ENCODE measurements around the gene SLC17A9. TPM values are rescaled to one million over a fixed set of nuclear protein-coding genes. Genes with fewer than 3 reads are reported as not detected.

Gene SLC17A9
- total and polyA plus RNA-seq, 2 experiments from 2014 or later, result 11.1 to 23.2 TPM

- Histone ChIP-seq H3K4me1 (ENCODE audit: insufficient read depth) (no peaks in the 10 kb centered on the region), H2AFZ (peak overlapping the region; percentile 56), H3K36me3 (ENCODE audit: low read depth) (no peaks in the 10 kb centered on the region), H3K27me3 (replicated peaks; ENCODE audit: insufficient read depth) (peaks cover 59% of the 10 kb centered on the region), H3K79me2 (ENCODE audit: insufficient read depth) (no peaks in the 10 kb centered on the region), H4K20me1 (ENCODE audit: insufficient read depth) (no peaks in the 10 kb centered on the region), H3K9me2 (ENCODE audit: insufficient read depth) (no peaks in the 10 kb centered on the region), H3K9me3 (ENCODE audit: low read depth) (no peaks in the 10 kb centered on the region), H3F3A (ENCODE audit: insufficient read depth) (no peaks in the 10 kb centered on the region), H3K27ac (no peak overlapping the region), H3K4me2 (ENCODE audit: unreplicated experiment) (peak overlapping the region; percentile 28), H3K9ac (no peak overlapping the region), H3K4me3 (no peak overlapping the region)
- in situ Hi-C loops (cut with MboI), result no loop called here
- DNase-seq, result no peak
- 1 to 3% methylated on average over 10 to 11 of the region's 11 CpGs for WGBS, 2 experiments (ENCODE audit: low coverage in 1 of 2, low lambda C conversion rate in 2 of 2, missing lambda C conversion rate in 2 of 2)
- no peak for TF ChIP-seq EZH2phosphoT487 (IDR thresholded peaks at IDR 0.05; ENCODE audit: insufficient read depth, low read depth)
- TF ChIP-seq EZH2 (IDR thresholded peaks at IDR 0.05; ENCODE audit: insufficient read depth, poor library complexity, severe bottlenecking), result no peak
Observed at GRCh38 chr20:63014710-63015109, 62.2 kb downstream of the SLC17A9 start.

GRCh38 chr20:63015147-63015661 is 62.7 kb downstream of the SLC17A9 start:
- Histone ChIP-seq H2AFZ (peak overlapping the region; percentile 56), H3K36me3 (ENCODE audit: low read depth) (no peaks in the 10 kb centered on the region), H3K9me3 (ENCODE audit: low read depth) (no peaks in the 10 kb centered on the region), H3K9ac (no peak overlapping the region), H3K79me2 (ENCODE audit: insufficient read depth) (no peaks in the 10 kb centered on the region), H4K20me1 (ENCODE audit: insufficient read depth) (no peaks in the 10 kb centered on the region), H3K9me2 (ENCODE audit: insufficient read depth) (no peaks in the 10 kb centered on the region), H3K4me1 (ENCODE audit: insufficient read depth) (no peaks in the 10 kb centered on the region), H3K27ac (no peak overlapping the region), H3K4me3 (no peak overlapping the region), H3K4me2 (ENCODE audit: unreplicated experiment) (no peak overlapping the region), H3F3A (ENCODE audit: insufficient read depth) (no peaks in the 10 kb centered on the region), H3K27me3 (replicated peaks; ENCODE audit: insufficient read depth) (peaks cover 57% of the 10 kb centered on the region)
- WGBS, 2 experiments (ENCODE audit: low coverage in 1 of 2, low lambda C conversion rate in 2 of 2, missing lambda C conversion rate in 2 of 2), result 10 to 14% methylated on average over 13 to 15 of the region's 15 CpGs
- in situ Hi-C loops (cut with MboI), result no loop called here
- TF ChIP-seq EZH2phosphoT487 (IDR thresholded peaks at IDR 0.05; ENCODE audit: insufficient read depth, low read depth) (no peak), EZH2 (IDR thresholded peaks at IDR 0.05; ENCODE audit: insufficient read depth, poor library complexity, severe bottlenecking) (no peak)
- no peak for DNase-seq

GRCh38 chr20:63015662-63016361 is 63.3 kb downstream of the SLC17A9 start:
- no peak overlapping the region for H3K27ac ChIP-seq
- H3K79me2 ChIP-seq (ENCODE audit: insufficient read depth), result no peaks in the 10 kb centered on the region
- no peak overlapping the region for H2AFZ ChIP-seq
- H3K4me2 ChIP-seq (ENCODE audit: unreplicated experiment), result no peak overlapping the region
- no peak for DNase-seq
- H3K9me2 ChIP-seq (ENCODE audit: insufficient read depth), result no peaks in the 10 kb centered on the region
- H4K20me1 ChIP-seq (ENCODE audit: insufficient read depth), result no peaks in the 10 kb centered on the region
- H3K4me1 ChIP-seq (ENCODE audit: insufficient read depth), result no peaks in the 10 kb centered on the region
- in situ Hi-C loops (cut with MboI), result no loop called here
- H3K36me3 ChIP-seq (ENCODE audit: low read depth), result no peaks in the 10 kb centered on the region
- 64 to 65% methylated on average over 16 to 21 of the region's 22 CpGs for WGBS, 2 experiments (ENCODE audit: low coverage in 1 of 2, low lambda C conversion rate in 2 of 2, missing lambda C conversion rate in 2 of 2)
- no peaks in the 10 kb centered on the region for H3F3A ChIP-seq (ENCODE audit: insufficient read depth)
- H3K9ac ChIP-seq, result no peak overlapping the region
- no peaks in the 10 kb centered on the region for H3K9me3 ChIP-seq (ENCODE audit: low read depth)
- no peak for TF ChIP-seq EZH2phosphoT487 (IDR thresholded peaks at IDR 0.05; ENCODE audit: insufficient read depth, low read depth)
- TF ChIP-seq EZH2 (IDR thresholded peaks at IDR 0.05; ENCODE audit: insufficient read depth, poor library complexity, severe bottlenecking), result no peak
- no peak overlapping the region for H3K4me3 ChIP-seq
- peaks cover 59% of the 10 kb centered on the region for H3K27me3 ChIP-seq (replicated peaks; ENCODE audit: insufficient read depth)

- peaks cover 57% of the 10 kb centered on the region for H3K27me3 ChIP-seq (replicated peaks; ENCODE audit: insufficient read depth)
- no peak overlapping the region for H3K4me3 ChIP-seq
- no peaks in the 10 kb centered on the region for H3K79me2 ChIP-seq (ENCODE audit: insufficient read depth)
- TF ChIP-seq EZH2phosphoT487 (IDR thresholded peaks at IDR 0.05; ENCODE audit: insufficient read depth, low read depth), result no peak
- no peak for TF ChIP-seq EZH2 (IDR thresholded peaks at IDR 0.05; ENCODE audit: insufficient read depth, poor library complexity, severe bottlenecking)
- no peaks in the 10 kb centered on the region for H4K20me1 ChIP-seq (ENCODE audit: insufficient read depth)
- H2AFZ ChIP-seq, result no peak overlapping the region
- no peaks in the 10 kb centered on the region for H3K36me3 ChIP-seq (ENCODE audit: low read depth)
- no peaks in the 10 kb centered on the region for H3F3A ChIP-seq (ENCODE audit: insufficient read depth)
- DNase-seq, result no peak
- H3K4me2 ChIP-seq (ENCODE audit: unreplicated experiment), result no peak overlapping the region
- in situ Hi-C loops (cut with MboI), result no loop called here
- WGBS, 2 experiments (ENCODE audit: low coverage in 1 of 2, low lambda C conversion rate in 2 of 2, missing lambda C conversion rate in 2 of 2), result 40 to 45% methylated on average over 14 of the region's 14 CpGs
- H3K4me1 ChIP-seq (ENCODE audit: insufficient read depth), result no peaks in the 10 kb centered on the region
- no peaks in the 10 kb centered on the region for H3K9me2 ChIP-seq (ENCODE audit: insufficient read depth)
- H3K9ac ChIP-seq, result no peak overlapping the region
- H3K27ac ChIP-seq, result no peak overlapping the region
- H3K9me3 ChIP-seq (ENCODE audit: low read depth), result no peaks in the 10 kb centered on the region
Observed at GRCh38 chr20:63016514-63017075, 64.1 kb downstream of the SLC17A9 start.
